Fibroblast of skin of back (primary cell): Measurements from ENCODE around the gene BRI3.
A peak's percentile ranks its signal among the peaks of the same experiment; 100 is the strongest.

Source experiments
- DNase-seq: peaks from one replicate; pipeline ENCODE4 v3.0.0-alpha.2; 2013

Gene BRI3

GRCh38 chr7:98252425-98253054 is 28.9 kb upstream of the BRI3 start:
- DNase-seq: no peak

GRCh38 chr7:98254516-98254915 is 27.0 kb upstream of the BRI3 start:
- DNase-seq: no peak

GRCh38 chr7:98254951-98255610 is 26.4 kb upstream of the BRI3 start:
- no peak for DNase-seq

GRCh38 chr7:98256431-98256830 is 25.1 kb upstream of the BRI3 start:
- no peak for DNase-seq

- no peak for DNase-seq
Observed at GRCh38 chr7:98257701-98258100, 23.8 kb upstream of the BRI3 start.

GRCh38 chr7:98265841-98266271 is 15.6 kb upstream of the BRI3 start:
- DNase-seq: peak; percentile 90

- DNase-seq: peak; percentile 36
Observed at GRCh38 chr7:98266840-98267239, 14.6 kb upstream of the BRI3 start.

- no peak for DNase-seq
Observed at GRCh38 chr7:98267303-98267702, 14.2 kb upstream of the BRI3 start.

- peak; percentile 32 for DNase-seq
Observed at GRCh38 chr7:98276241-98276761, 5.2 kb upstream of the BRI3 start.

- no peak for DNase-seq
Observed at GRCh38 chr7:98278408-98278807, 3.1 kb upstream of the BRI3 start.

GRCh38 chr7:98278936-98279335 is 2.5 kb upstream of the BRI3 start:
- DNase-seq: no peak

- DNase-seq: no peak
Observed at GRCh38 chr7:98280296-98280695, 1.2 kb upstream of the BRI3 start.

GRCh38 chr7:98281757-98282606 is 496 bp downstream of the BRI3 start:
- DNase-seq: no peak

- no peak for DNase-seq
Observed at GRCh38 chr7:98282703-98283102, 1.2 kb downstream of the BRI3 start.

- DNase-seq: peak; percentile 30
Observed at GRCh38 chr7:98283127-98283886, 1.8 kb downstream of the BRI3 start.

GRCh38 chr7:98283887-98284222 is 2.4 kb downstream of the BRI3 start:
- no peak for DNase-seq

- peak; percentile 93 for DNase-seq
Observed at GRCh38 chr7:98284335-98285036, 3.0 kb downstream of the BRI3 start.

- no peak for DNase-seq
Observed at GRCh38 chr7:98285157-98286092, 3.9 kb downstream of the BRI3 start.

- peak; percentile 89 for DNase-seq
Observed at GRCh38 chr7:98286093-98286539, 4.6 kb downstream of the BRI3 start.

- no peak for DNase-seq
Observed at GRCh38 chr7:98286701-98287485, 5.4 kb downstream of the BRI3 start.
